Measurements from ENCODE around the gene CCDC154.

CCDC154 gene

DNA sequence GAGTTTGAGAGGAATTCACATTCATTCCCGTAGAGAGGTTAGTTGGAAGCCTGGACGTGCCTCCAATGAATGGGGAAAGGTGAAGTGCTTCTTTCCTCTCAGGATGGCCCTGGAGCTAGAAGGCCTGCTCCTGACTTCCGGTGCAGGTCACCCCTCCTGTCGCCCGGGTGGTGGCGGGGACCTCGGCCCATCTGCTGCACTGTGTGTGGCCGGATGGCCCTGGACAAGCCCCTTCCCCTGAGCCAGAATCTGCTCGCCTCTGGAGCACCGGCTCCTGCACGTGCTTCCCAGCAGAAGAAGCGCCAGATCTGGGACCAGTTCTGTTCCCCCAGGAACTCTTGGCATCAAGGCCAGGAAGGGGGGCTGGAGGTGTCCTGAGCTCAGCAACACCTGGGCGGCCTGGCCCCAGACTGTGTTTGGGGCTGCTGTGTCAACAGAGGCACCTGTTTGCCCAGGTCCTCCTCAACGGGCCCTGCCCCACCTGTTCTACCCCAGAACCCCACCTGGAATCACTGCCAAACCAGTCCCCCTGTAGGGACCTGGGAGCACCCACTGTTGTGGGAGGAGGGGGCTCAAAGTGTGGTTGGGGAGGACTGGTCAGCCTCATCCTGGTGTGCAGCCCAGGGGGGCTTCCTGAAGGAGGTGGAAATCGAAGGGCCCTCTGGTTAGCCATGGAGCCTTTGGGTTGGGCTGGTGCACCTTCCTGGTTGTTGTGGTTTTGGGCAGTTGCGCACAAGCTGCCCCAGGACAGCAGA is 18.6 kb downstream of the CCDC154 start:
- DNase-seq (ENCODE audit: low spot score): no peak

DNA sequence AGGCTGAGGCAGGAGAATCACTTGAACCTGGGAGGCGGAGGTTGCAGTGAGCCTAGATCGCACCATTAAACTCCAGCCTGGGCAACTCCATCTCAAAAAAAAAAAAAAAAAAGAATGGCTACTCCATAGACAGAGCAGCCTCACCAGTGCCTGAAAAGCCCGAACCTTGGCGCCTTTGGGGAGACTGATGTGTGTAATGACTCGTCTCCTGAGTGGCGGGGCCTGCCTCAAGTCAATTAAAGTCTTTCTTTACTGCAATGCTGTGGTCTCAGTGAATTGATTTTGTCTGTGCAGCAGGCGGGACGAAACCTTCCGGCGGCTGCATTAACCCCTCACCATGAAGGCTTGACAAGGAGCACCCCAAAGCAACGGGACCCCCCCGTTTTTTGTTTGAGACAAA is 20.3 kb downstream of the CCDC154 start:
- no peak for DNase-seq (ENCODE audit: low spot score)

DNA sequence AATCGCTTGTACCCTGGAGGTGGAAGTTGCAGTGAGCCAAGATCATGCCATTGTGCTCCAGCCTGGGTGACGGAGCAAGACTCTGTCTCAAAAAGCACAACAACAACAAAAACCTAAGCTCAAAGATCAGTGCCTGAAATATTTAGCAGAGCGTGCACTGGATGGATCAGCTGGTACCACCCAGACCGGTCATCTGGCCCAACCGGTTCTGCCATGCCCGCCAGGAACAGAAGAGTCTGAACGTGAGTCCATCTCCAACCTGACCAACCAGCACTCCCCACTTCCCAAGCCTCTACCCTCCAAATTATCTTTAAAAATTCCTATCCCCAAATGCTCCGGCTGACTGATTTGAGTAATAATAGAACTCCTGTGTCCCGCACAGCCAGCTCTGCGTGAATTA is 22.3 kb downstream of the CCDC154 start:
- DNase-seq (ENCODE audit: low spot score): no peak

DNA sequence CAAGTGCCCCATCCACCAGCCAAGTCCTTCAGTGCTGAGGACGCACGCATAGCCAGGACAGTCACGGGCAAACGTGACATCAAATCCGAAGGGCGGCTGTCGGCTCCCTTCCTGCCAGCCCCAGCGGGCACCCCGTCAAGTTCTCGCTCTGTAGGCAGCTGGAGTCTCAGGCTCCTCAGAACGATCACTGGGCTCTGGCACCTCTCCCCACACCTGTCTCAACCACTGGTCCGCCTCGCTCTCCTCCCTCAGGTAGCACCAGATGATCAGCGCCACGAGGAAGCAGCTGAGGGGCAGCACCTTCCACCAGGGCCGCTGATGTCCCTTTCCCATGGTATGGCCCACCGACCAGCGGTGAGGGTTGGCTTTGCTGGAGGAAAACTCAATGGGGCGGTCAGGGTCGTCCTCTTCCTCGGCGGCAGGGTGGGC is 24.2 kb downstream of the CCDC154 start:
- peak; percentile 1 for DNase-seq (ENCODE audit: low spot score)

DNA sequence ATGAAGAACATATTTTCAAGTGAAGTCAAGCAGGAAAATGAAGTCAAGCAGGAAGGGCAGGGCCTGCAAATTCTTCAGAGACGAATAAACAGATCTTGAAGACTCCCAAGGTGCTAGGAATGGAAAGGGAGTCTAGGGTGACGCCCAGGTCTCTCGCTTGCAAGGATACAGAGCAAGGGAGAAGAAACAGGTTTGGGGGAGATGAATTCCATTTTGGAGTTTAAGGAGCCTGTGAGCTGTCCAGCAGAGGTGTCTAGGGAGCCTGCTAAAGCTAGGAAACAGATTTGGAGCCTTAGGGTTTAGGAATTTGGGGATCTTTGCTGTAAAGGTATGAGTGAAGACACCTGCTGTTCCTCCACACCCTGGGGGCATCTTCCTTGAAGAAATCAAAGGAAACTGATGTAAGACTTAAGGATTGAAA is 27.8 kb downstream of the CCDC154 start:
- DNase-seq (ENCODE audit: low spot score): no peak

DNA sequence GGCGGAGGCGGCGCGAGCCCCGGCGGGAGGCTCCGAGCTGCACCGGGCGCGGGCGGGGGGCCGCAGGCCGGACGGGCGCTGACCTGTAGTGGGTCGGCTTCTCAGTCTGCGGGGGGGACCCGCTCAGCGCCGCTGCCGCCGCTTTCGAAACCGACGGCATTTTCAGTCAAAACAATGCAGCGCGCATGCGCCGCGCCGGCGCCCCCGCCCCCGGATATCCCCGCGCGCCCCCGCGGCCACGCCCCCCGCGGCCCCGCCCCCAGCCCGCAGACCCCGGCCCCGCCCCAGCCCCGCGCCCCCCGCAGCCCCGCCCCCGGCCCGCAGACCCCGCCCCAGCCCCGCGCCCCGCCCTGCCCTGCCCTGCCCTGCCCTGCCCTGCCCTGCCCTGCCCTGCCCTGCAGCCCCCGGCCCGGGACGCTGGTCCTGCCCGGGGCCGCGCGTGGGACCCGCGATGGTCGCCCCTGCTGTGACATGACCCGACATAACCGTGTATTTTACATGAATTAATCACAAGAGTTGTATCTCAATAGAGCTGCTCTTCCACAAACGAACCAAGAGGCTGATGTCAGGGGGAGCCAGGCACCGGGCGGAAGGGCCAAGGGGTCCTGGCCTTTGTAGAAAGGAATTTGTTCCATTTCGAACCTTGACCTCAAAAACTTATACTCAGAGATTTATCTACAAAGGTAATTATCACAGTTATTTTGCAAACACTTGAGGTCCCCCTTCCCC is 29.7 kb downstream of the CCDC154 start, which contains the start of gene UNKL:
Gene UNKL, minus strand, starts transcription at position 173 of the 729 bp plus-strand sequence. Its CDS starts 13 bp downstream, at position 160.
- peak; percentile 67 for DNase-seq (ENCODE audit: low spot score)

DNA sequence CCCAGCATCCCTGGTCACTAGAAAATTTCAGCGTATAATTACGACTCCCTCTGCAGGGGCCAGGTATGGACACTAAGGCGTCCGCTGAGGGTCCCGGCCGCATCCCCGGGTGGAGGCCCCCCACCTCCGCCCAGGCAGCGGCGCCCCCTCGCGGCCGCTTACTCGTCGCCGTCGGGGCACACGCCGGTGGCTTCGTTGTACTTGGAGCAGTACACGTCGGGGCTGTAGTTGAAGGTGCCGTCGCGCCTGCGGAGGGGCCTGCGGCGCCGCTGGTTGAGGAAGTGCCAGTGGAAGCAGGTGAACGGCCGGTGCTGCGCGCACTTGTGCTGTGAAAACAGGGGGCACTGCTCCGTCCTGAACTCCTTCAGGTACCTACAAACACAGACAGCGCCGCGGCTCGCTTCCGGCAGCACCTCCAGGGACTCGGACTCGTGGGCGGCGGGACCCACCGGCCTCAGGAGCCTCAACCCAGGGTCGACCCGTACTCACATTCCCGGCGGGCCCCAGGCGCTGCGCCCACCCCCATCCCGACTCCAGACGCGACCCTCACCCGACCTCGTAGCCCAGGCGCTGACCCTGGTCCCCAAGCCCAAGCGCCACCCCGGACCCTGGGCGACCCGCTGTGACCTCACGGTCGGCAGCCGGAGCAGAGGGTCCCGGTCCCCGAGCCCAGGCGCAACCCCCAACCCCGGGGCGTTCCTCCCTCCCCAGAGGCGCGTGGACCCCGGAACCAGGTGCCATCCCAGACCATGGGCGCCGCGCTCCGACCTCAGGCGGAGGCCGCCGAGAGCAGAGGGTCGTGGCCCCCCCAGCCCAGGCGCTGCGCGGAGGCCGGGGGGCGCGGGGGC is 30.4 kb downstream of the CCDC154 start:
- DNase-seq (ENCODE audit: low spot score): peak; percentile 8

DNA sequence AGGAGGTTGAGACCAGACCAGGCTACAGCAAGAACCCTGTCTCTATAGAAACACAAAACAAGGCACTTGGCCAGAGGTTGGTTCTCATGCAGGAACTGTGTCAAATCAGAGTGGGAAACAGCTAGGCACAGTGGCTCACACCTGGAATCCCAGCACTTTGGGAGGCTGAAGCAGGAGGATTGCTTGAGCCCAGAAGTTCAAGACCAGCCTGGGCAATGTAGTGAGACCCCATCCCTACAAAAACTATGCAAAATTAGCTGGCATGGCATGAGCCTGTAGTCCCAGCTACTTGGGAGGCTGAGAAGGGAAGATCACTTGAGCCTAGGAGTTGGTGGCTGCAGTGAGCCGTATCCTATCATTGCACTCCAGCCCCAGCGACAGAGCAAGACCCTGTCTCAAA is 31.5 kb downstream of the CCDC154 start:
- no peak for DNase-seq (ENCODE audit: low spot score)

DNA sequence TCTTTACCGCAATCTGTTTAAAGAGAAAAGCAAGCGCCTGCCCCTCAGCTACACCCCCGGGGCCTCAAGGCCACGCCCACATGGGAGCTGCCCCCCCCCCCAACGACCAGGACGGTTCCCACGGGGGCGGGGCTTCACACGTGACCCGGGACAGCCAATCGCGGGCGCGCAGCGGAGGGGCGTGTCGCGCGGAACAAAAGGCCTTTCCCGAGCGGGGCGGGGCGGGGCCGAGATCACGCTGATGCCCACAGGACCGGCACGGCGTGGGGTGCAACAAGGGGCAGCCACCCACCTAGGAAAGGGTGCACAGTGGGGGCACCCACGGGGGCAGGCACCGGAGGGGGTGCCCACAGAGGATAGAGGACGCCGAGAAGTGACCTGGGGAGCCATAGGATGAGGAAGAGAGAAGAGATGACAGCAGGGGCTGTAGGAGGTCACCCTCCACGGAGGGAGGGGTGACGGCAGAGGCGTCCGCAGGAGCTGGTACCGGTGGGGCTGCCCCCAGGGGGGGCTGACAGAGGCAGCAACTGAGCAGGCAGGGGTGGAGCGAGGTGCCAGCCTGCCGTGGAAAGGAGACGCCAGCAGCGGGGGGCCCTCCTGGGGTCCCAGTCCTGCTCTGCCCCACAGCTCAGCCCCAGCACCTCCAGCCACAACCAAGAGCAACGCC is 36.1 kb downstream of the CCDC154 start:
- peak; percentile 88 for DNase-seq (ENCODE audit: low spot score)

DNA sequence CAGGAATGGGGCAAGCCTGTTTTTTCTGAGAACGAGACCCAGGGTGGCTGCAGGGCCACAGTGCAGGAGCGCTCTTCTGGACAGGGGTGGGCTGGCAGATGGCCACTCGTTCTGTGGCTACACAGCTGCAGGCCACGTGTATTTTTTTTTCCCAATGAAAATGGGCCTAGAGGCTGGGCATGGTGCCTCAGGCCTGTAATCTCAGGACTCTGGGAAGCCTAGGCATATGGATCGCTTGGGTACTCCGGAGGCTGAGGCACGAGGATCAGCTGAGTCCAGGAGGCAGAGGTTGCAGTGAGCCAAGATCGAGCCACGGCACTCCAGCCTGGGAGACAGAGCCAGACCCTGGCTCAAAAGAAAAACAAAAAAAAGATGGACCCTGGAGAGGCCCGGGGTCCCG is 36.6 kb downstream of the CCDC154 start:
- DNase-seq (ENCODE audit: low spot score): no peak

DNA sequence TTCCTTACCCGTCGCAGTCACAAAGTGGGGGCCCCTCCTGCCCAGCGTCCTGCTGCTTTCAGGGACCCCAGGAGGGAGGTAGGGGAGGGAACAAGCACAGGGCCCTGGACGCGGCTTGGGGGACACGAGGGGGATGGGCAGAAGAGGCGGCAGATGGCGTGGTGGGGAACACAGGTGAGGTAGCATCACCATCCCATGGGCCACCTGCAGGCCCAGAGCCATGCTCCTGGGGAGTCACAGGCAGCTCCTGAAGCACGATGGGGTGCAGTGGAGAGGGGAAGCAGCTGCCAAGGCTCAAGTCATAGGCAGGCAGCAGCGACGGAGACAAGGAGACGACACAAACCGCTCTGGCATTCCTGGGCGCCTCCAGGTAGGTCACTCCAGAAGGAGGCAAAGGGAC is 40.6 kb downstream of the CCDC154 start:
- DNase-seq (ENCODE audit: low spot score): no peak

DNA sequence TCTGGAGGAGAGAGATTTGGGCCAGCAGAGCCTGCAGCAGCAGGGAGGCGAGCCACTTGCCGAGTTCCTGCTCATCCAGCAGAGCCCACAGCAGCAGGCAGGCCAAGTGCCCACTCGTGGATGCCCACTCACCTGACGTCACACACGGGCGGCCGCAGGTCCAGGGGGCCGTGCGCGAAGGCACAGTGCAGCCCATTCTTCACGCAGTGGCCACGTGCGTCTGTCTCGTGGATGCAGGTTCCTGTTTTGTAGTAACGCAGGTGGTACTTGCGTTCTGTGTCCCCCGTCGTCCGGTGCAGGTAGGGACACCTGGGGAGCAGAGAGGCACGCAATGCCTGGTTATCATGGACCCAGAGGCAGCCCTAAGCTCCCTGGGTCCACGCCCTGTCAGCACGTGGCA is 41.3 kb downstream of the CCDC154 start:
- DNase-seq (ENCODE audit: low spot score): no peak

DNA sequence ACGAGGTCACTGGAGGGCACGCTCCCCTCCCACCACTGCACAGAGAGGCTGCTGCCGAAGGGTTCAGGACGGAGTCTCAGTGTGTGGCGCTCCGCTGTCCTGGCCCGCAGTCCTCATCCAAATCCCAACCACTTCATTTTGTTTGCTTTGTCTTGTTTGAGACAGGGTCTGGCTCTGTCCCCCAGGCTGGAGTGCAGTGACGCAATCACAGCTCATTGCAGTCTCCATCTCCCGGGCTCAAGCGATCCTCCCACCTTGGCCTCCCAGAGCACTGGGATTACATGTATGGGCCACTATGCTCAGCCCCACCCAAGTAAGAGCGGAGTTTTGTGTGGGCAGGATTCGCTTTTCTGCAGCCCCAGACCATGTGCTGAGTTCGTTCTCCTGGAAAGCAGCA is 42.6 kb downstream of the CCDC154 start:
- DNase-seq (ENCODE audit: low spot score): no peak

DNA sequence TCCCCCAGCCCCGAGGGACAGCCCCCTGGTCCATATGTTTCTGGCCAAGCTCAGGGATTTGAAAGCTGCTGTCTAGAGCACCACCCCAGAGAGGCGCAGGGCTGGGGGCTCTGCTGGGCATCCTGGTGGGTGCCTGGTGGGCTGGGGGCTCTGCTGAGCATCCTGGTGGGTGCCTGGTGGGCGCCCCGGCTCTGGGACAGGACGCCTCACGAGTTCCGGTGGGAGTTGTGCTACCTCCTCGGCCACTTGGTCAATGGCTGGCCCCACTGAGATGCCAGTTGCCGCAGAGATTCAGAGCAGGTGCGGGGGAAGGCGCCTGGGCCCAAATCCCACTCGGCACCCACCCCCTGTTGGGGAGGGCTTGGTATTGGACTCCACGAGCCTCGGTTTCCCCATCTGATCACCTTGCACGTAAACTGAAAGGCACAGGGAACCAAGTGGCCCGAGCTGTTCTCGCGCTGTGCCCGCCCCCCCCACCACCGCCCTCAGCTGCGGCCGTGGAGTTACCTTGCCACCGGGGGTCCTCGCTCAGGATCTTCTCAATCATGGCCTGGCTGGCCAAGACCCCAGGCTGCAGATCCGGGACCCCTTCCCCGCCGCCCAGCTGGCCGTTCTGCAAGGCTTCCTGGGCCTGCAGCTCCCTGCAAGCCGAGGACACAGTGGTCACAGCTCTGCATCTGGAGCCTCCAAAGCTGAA is 43.1 kb downstream of the CCDC154 start:
- no peak for DNase-seq (ENCODE audit: low spot score)

DNA sequence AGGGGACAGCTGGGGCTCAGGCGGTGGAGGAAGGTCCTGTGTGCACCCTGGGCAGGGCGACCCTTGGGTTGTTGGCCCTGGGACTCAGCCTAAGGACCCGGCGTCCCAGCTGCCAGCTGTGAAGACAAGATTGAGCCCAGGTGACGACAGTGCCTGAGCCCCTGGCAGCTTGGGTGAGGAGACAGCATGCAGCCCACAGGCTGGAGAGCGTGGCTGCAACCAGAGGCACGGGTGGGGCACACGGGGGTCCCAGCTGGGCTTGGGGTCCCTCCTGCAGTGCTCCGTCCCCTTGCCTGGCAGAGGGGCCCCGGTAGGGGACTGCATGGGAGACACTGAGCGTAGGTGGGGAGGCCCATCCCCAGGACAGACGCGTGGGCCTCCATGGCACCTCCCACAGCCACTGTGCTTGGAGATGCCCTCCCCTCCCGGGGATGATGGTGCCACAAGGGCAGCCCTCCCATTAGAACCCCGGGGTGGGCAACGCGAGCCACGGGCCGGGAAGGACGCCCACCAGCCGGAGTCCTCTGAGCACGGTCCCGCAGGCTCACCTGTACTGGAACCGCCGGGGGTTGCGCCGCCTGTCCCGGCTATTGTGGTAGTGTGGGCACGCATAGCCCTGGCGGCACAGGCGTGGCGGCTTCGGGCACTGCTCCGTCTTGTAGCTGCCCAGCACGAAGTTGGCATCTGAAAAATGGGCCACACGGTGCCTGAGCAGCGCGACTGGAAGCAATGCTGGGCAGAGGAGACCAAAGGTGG is 45.4 kb downstream of the CCDC154 start:
- no peak for DNase-seq (ENCODE audit: low spot score)

DNA sequence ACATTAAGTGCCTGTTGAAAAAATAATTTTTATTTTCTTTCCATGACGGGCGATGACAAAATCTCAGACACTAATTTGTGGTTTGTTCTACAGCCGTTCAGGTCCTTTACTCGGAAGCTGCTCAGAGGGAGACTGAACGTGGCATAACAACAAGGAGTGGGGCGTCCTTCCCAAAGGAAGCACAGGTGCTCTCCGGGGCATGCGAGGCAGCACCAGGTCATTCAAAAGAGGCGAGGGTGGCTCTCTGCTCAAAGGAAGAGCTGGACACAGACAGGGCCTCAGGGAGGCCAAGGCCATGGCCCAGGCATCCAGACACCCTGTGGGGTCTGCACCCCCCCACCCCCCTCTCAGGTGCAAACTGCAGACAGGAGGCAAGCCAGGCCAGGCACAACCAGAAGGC is 46.0 kb downstream of the CCDC154 start:
- no peak for DNase-seq (ENCODE audit: low spot score)

DNA sequence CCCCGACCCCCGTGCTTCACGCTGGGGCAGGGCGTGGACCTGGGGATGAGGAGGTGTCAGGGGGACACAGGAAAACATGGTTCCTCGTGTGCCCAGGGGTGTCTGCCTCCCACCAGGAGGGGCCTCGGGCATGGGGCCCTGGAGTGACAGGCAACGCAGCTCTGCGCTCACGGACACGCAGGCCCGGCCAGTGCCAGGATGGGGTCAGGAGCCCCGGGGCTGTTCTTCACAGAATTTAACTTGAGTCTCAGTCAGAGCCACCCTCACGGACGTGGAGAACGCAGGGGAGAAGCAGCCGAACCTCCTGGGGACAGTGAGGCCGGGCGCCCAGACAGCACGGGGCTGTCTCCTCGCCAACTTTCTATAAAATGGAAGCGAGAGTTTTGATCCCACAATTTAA is 46.6 kb downstream of the CCDC154 start:
- DNase-seq (ENCODE audit: low spot score): no peak

DNA sequence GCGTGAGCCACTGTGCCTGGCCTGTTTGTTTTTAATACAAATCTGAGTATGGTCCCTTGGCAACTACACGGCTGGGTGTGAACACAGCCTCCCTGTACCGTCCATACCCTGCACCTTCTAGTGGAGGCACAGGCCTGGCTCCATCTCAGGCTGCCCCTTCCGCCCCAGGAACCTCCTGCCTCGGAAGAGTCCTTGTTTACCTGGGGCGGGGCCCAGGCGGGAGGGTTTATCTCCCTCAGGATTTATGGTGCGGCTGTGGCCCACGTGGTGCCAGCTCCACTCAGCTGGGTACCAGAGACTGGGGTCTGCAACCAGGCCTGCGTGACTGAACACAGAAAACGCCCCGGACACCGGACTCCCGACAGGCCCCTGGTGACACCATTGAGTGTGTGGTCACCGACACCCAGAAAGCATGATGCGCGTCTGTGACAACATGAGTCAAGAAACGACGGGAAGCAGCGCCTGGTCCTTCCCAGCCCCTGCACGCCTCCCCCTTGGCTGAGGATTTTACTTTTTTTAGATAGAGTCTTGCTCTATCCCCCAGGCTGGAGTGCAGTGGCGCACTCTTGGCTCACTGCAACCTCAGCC is 48.8 kb downstream of the CCDC154 start:
- DNase-seq (ENCODE audit: low spot score): no peak

DNA sequence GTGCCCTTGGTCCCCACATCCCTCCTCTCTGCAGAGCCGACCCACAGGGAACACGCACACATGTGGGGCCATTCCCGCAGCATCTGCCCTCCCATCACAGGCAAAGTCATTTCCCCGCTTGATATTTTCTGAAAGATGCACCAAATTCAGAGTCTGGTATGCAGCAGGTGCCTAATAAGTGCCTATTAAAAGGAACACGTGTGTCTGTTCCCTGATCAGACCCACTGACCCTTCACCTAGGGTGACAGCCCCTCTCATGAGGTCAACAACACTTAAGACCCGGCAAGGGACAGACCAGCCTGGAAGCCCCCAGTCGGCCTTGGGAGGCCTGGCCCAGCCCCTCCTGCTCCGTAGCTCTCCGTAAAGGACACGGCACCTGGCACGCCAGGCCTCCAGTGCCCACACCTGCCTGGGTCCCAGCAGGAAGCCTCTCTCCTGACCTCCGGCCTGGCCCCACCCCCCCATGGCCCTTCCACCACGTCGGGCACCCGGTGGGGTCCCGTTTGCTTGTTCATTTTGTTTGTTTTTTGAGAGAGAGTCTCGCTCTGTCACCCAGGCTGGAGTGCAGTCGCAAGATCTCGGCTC is 49.9 kb downstream of the CCDC154 start:
- DNase-seq (ENCODE audit: low spot score): no peak

DNA sequence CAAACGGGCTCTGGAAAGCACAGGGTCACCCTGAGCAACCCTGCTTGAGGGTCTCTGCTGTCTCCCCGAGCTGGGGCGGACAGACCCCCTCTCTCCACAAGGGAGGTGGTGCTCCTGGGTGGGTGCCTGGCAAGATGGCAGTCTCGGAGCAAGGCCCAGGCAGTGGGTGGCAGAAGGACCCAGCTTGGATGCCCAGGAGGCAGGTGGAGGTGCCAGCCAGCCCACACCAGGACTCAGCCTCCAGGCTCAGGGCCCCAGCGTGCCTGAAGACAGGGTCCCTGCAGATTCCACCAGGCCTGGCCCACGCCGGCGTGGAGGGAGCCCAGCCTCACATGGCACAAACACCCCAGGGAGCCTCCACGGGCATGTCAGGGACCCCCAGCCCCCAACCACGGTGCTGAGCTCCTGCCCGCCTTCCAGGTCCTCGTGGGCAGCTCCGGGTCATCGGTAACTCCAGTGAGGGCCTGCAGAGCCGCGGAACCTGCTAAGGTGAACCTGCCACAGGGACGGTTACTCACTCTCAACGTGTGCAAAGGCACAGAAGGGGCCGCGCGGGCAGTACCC is 50.7 kb downstream of the CCDC154 start:
- no peak for DNase-seq (ENCODE audit: low spot score)
